Fibroblast of peridontal ligament (primary cell): ENCODE measurements around the gene RNGTT.
"Not testable (repeated sequence)": the region's sequence is repeated elsewhere in the genome, so short reads cannot be mapped to it uniquely, and the experiment has no call there.

Source experiments
- DNase-seq: peaks from one replicate; pipeline ENCODE4 v3.0.0-alpha.2; 2010; ENCODE audit errors: extremely low read depth

Gene RNGTT

GRCh38 chr6:88963139-88964090 lies at the start of gene RNGTT:
RNGTT (minus strand) TSS chr6:88963618; CDS start chr6:88963409, 209 bp downstream.
- DNase-seq = peak; percentile 94

- no peak for DNase-seq
These were observed 48.0 kb upstream of the RNGTT start for GRCh38 chr6:89011436-89011835.

GRCh38 chr6:89010825-89011224 lies 47.4 kb upstream of the RNGTT start:
- DNase-seq = no peak

- DNase-seq = no peak
These were observed 46.2 kb upstream of the RNGTT start for GRCh38 chr6:89009624-89010059.

- DNase-seq = no peak
These were observed 45.5 kb upstream of the RNGTT start for GRCh38 chr6:89008815-89009374.

GRCh38 chr6:89008001-89008814 lies 44.8 kb upstream of the RNGTT start:
- peak; percentile 12 for DNase-seq

- peak; percentile 11 for DNase-seq
These were observed 44.0 kb upstream of the RNGTT start for GRCh38 chr6:89007209-89008000.

- no peak for DNase-seq
These were observed 39.1 kb upstream of the RNGTT start for GRCh38 chr6:89002523-89002922.

- DNase-seq = no peak
These were observed 33.9 kb upstream of the RNGTT start for GRCh38 chr6:88997327-88997726.

GRCh38 chr6:88992741-88993552 lies 29.5 kb upstream of the RNGTT start:
- DNase-seq = no peak

GRCh38 chr6:88989215-88989614 lies 25.8 kb upstream of the RNGTT start:
- DNase-seq = peak; percentile 8

GRCh38 chr6:88987922-88988321 lies 24.5 kb upstream of the RNGTT start:
- no peak for DNase-seq

- DNase-seq = no peak
These were observed 22.5 kb upstream of the RNGTT start for GRCh38 chr6:88985901-88986300.

- DNase-seq = no peak
These were observed 21.2 kb upstream of the RNGTT start for GRCh38 chr6:88984606-88985005.

GRCh38 chr6:88984152-88984551 lies 20.7 kb upstream of the RNGTT start:
- no peak for DNase-seq

GRCh38 chr6:88983532-88983931 lies 20.1 kb upstream of the RNGTT start:
- DNase-seq = peak; percentile 52

GRCh38 chr6:88983129-88983528 lies 19.7 kb upstream of the RNGTT start:
- DNase-seq = not testable (repeated sequence)

GRCh38 chr6:88982720-88983119 lies 19.3 kb upstream of the RNGTT start:
- DNase-seq = peak; percentile 92

- no peak for DNase-seq
These were observed 12.0 kb upstream of the RNGTT start for GRCh38 chr6:88975369-88975768.
